Trophoblast cell (in vitro differentiated cells and primary cell): Measurements from ENCODE around the gene WNT7B.

Experiments used
- DNase-seq, 2 donors: peaks; one replicate each; pipeline ENCODE4 v3.0.0-alpha.2; 2016
- H2AFZ ChIP-seq: 2 replicates; pipeline ENCODE4 v1.6.1; 2013; ENCODE audit warnings: low read length, moderate library complexity, mild to moderate bottlenecking; ENCODE audit not compliant: insufficient read depth, poor library complexity
- H2AK5ac ChIP-seq: 2 replicates; pipeline ENCODE4 v1.6.1; 2013; ENCODE audit warnings: mild to moderate bottlenecking, low read length
- H2BK120ac ChIP-seq: 2 replicates; pipeline ENCODE4 v1.6.1; 2013; ENCODE audit warnings: low read length, mild to moderate bottlenecking, moderate library complexity; ENCODE audit not compliant: insufficient read depth, poor library complexity
- H2BK12ac ChIP-seq: 2 replicates; pipeline ENCODE4 v1.6.1; 2013; ENCODE audit warnings: mild to moderate bottlenecking, low read length, moderate library complexity
- H2BK5ac ChIP-seq: 2 replicates; pipeline ENCODE4 v1.6.1; 2013; ENCODE audit warnings: low read length, low read depth, moderate library complexity, mild to moderate bottlenecking; ENCODE audit not compliant: poor library complexity
- H3K14ac ChIP-seq: 2 replicates; pipeline ENCODE4 v1.6.1; 2013; ENCODE audit warnings: mild to moderate bottlenecking, low read length
- H3K18ac ChIP-seq: 2 replicates; pipeline ENCODE4 v1.6.1; 2013; ENCODE audit warnings: mild to moderate bottlenecking, low read length
- H3K23ac ChIP-seq: 2 replicates; pipeline ENCODE4 v1.6.1; 2013; ENCODE audit warnings: low read length
- H3K27ac ChIP-seq: 2 replicates; pipeline ENCODE4 v1.5.1; 2013; ENCODE audit warnings: low read depth, mild to moderate bottlenecking, inconsistent platforms, low read length, moderate library complexity
- H3K27me3 ChIP-seq: 2 replicates; pipeline ENCODE4 v1.6.1; 2013; ENCODE audit warnings: inconsistent platforms, mild to moderate bottlenecking, low read length, moderate library complexity; ENCODE audit not compliant: insufficient read depth
- H3K36me3 ChIP-seq, 2 experiments: 1 replicate in 1 of 2; 2 replicates in 1 of 2; pipeline ENCODE4 v1.6.1; 2013; ENCODE audit warnings: low read length in 2 of 2, mild to moderate bottlenecking in 2 of 2, moderate library complexity in 1 of 2; ENCODE audit not compliant: insufficient read depth in 2 of 2, control insufficient read depth in 1 of 2
- H3K4ac ChIP-seq: 2 replicates; pipeline ENCODE4 v1.6.1; 2013; ENCODE audit warnings: low read depth, mild to moderate bottlenecking, low read length, moderate library complexity
- H3K4me1 ChIP-seq, 2 experiments: 1 replicate in 1 of 2; 2 replicates in 1 of 2; pipeline ENCODE4 v1.6.1; 2013; ENCODE audit warnings: low read length in 2 of 2, mild to moderate bottlenecking in 2 of 2, moderate library complexity in 1 of 2; ENCODE audit not compliant: insufficient read depth in 2 of 2, control insufficient read depth in 1 of 2
- H3K4me2 ChIP-seq: 2 replicates; pipeline ENCODE4 v1.6.1; 2013; ENCODE audit warnings: inconsistent platforms, mild to moderate bottlenecking, low read length, moderate library complexity
- H3K4me3 ChIP-seq: 2 replicates; pipeline ENCODE4 v1.5.1; 2013; ENCODE audit warnings: mild to moderate bottlenecking, low read depth, low read length, inconsistent platforms
- H3K79me1 ChIP-seq: one replicate; pipeline ENCODE4 v1.6.1; 2013; ENCODE audit warnings: low read length
- H3K79me2 ChIP-seq: 2 replicates; pipeline ENCODE4 v1.6.1; 2013; ENCODE audit warnings: low read length, mild to moderate bottlenecking; ENCODE audit not compliant: control insufficient read depth, insufficient read depth, poor library complexity
- H3K9ac ChIP-seq: 2 replicates; pipeline ENCODE4 v1.6.1; 2013; ENCODE audit warnings: mild to moderate bottlenecking, low read length
- H3K9me3 ChIP-seq: 2 replicates; pipeline ENCODE4 v1.6.1; 2013; ENCODE audit warnings: low read depth, mild to moderate bottlenecking, control low read depth, inconsistent platforms, low read length; ENCODE audit not compliant: insufficient read depth
- H4K12ac ChIP-seq: 2 replicates; pipeline ENCODE4 v1.6.1; 2013; ENCODE audit warnings: low read depth, mild to moderate bottlenecking, low read length, moderate library complexity
- H4K8ac ChIP-seq: 2 replicates; pipeline ENCODE4 v1.6.1; 2013; ENCODE audit warnings: low read depth, mild to moderate bottlenecking, low read length, moderate library complexity
- H4K91ac ChIP-seq: one replicate; pipeline ENCODE4 v1.6.1; 2013; ENCODE audit warnings: low read depth, mild to moderate bottlenecking, low read length, moderate library complexity
- WGBS: extraction: QIAGEN DNeasy Blood & Tissue Kit; methylation state at CpG from one replicate; pipeline ENCODE4 v1.1.7; 2013; ENCODE audit warnings: missing lambda C conversion rate; ENCODE audit not compliant: insufficient read length, insufficient coverage; ENCODE audit errors: extremely low coverage; 5-methylcytosine and 5-hydroxymethylcytosine counted together

WNT7B gene

DNA sequence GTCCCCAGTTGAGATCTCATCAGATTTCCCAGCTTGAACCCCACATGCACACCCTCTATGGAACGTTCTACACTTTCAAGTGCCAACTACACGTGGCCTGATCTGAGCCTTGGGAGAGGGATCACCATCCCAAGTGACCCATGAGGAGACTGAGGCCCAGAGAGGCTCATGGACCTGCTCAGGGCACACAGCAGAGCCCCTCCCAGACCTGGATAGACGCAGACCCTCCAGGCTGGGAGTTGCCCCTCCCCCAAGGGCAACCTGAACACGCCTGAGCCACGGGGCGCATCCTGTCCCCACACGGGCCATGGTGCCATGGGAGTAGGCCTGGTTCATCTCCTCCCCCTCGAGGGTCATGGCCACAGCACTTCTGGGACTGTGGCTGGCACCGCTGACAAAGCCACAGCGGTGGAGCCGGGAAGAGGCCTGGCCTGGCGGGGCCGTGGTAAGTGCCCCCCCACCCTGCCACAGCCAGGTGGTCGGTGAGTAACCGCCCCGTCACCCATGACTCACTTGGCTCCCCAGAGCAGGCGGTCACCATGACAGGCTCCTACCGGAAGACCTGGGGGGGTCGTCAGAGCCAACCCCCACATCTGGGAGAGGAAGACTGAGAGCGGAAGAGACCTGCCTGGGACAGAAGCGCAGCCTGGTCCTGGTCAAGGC lies 8.1 kb downstream of the WNT7B start:
- H3K27me3 ChIP-seq: peaks cover 26% of the 10 kb centered on the region
- H3K14ac ChIP-seq: no peak overlapping the region
- no peaks in the 10 kb centered on the region for H3K79me2 ChIP-seq
- H3K23ac ChIP-seq: no peak overlapping the region
- H4K8ac ChIP-seq: no peak overlapping the region
- H3K36me3 ChIP-seq: no peaks in the 10 kb centered on the region
- no peak overlapping the region for H2AK5ac ChIP-seq
- peaks cover 21 to 33% of the 10 kb centered on the region in 2 experiments for H3K4me1 ChIP-seq
- peak overlapping the region; percentile 2 for H3K18ac ChIP-seq
- DNase-seq: no peak
- H2AFZ ChIP-seq: no peak overlapping the region
- H3K9ac ChIP-seq: no peak overlapping the region
- peaks cover 4% of the 10 kb centered on the region for H3K79me1 ChIP-seq
- peaks cover 10% of the 10 kb centered on the region for H3K9me3 ChIP-seq
- H3K27ac ChIP-seq: no peak overlapping the region
- H2BK120ac ChIP-seq: no peak overlapping the region
- no peak overlapping the region for H3K4me3 ChIP-seq
- no peak overlapping the region for H4K12ac ChIP-seq
- H2BK12ac ChIP-seq: no peak overlapping the region
- no CpG with 5 or more reads among the region's 21 CpGs for WGBS
- H3K4me2 ChIP-seq: no peak overlapping the region
- H3K4ac ChIP-seq: no peak overlapping the region
- H4K91ac ChIP-seq: no peak overlapping the region
- no peak overlapping the region for H2BK5ac ChIP-seq

DNA sequence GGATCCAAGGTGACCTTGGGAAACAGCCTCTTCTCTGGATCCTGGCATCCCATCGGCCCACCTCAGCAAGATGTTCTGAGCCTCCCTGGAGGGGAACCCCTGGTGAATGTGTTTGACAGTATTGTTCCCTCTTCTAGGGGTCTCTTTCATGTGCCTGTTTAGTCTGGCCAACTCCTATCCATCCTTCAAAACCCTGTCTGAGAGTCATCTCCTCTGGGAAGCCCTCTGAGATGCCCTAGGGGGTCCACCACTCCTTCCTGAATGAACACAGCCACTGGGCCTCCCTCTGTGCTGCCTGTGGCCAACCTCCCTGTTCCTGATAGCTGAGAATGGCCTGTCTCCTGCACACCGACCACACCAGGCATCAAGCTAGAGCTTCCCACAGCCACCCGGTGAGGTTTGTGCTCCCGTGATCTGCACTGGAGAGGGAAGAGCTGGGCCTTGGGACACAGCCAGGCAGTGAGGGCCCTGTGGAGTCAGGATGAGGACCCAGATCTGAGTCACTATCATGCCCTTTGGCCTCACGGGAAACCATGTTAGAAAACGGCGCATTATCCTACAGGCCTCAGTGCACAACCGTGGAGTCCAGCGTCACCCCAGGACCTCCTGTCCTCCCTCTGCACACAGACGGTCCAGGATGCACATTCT lies 8.8 kb downstream of the WNT7B start:
- H2BK5ac ChIP-seq: no peak overlapping the region
- no peak overlapping the region for H3K23ac ChIP-seq
- no peaks in the 10 kb centered on the region for H3K36me3 ChIP-seq
- no peaks in the 10 kb centered on the region for H3K79me2 ChIP-seq
- no CpG with 5 or more reads among the region's 10 CpGs for WGBS
- H3K14ac ChIP-seq: no peak overlapping the region
- no peak overlapping the region for H3K4ac ChIP-seq
- no peak for DNase-seq
- no peak overlapping the region for H4K12ac ChIP-seq
- H3K27ac ChIP-seq: no peak overlapping the region
- H3K9me3 ChIP-seq: peaks cover 8% of the 10 kb centered on the region
- H3K4me3 ChIP-seq: no peak overlapping the region
- no peak overlapping the region for H3K18ac ChIP-seq
- peaks cover 20% of the 10 kb centered on the region for H3K27me3 ChIP-seq
- H4K91ac ChIP-seq: no peak overlapping the region
- H3K79me1 ChIP-seq: peaks cover 4% of the 10 kb centered on the region
- no peak overlapping the region for H2AK5ac ChIP-seq
- no peak overlapping the region for H2BK12ac ChIP-seq
- no peak overlapping the region for H2BK120ac ChIP-seq
- H3K4me1 ChIP-seq: peaks cover 21 to 33% of the 10 kb centered on the region in 2 experiments
- H3K9ac ChIP-seq: no peak overlapping the region
- H3K4me2 ChIP-seq: no peak overlapping the region
- H4K8ac ChIP-seq: no peak overlapping the region
- H2AFZ ChIP-seq: no peak overlapping the region

DNA sequence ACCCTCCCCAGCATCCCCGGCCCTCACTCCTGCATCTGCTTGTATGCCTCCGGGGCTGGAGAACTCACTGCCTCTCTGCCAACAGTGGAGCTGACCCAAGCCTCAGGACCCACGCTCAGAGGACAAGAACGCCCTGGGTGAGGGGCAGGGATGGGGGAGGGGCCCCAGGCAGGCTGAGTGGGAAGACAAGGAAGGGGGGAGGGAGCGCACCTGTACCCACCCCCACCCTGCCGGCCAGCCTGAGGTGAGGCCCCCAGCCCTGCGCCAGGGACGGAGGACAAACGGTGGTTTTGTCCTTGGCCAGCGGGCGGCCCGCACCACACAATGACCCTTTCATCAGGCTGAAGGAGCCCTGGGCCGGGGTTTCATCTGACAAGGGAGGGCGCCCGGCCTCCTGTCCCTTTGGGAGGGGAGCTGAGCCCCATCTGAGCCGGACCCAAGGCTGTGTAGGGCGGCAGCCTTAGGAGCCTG lies 10.0 kb downstream of the WNT7B start:
- no peak overlapping the region for H3K14ac ChIP-seq
- no peak overlapping the region for H3K4ac ChIP-seq
- H3K18ac ChIP-seq: no peak overlapping the region
- no peak overlapping the region for H2AK5ac ChIP-seq
- H3K9ac ChIP-seq: no peak overlapping the region
- H4K8ac ChIP-seq: no peak overlapping the region
- no peak overlapping the region for H3K4me3 ChIP-seq
- no peak overlapping the region for H2AFZ ChIP-seq
- peaks cover 8% of the 10 kb centered on the region for H3K27me3 ChIP-seq
- H2BK120ac ChIP-seq: no peak overlapping the region
- no peak overlapping the region for H4K12ac ChIP-seq
- no peak overlapping the region for H3K27ac ChIP-seq
- no peaks in the 10 kb centered on the region for H3K9me3 ChIP-seq
- no peak overlapping the region for H4K91ac ChIP-seq
- H3K4me1 ChIP-seq: peaks cover 25 to 34% of the 10 kb centered on the region in 2 experiments
- H3K79me2 ChIP-seq: no peaks in the 10 kb centered on the region
- H3K23ac ChIP-seq: no peak overlapping the region
- DNase-seq: no peak
- H2BK12ac ChIP-seq: no peak overlapping the region
- H3K36me3 ChIP-seq: no peaks in the 10 kb centered on the region
- H3K4me2 ChIP-seq: no peak overlapping the region
- peaks cover 4% of the 10 kb centered on the region for H3K79me1 ChIP-seq
- WGBS: no CpG with 5 or more reads among the region's 17 CpGs
- H2BK5ac ChIP-seq: no peak overlapping the region

DNA sequence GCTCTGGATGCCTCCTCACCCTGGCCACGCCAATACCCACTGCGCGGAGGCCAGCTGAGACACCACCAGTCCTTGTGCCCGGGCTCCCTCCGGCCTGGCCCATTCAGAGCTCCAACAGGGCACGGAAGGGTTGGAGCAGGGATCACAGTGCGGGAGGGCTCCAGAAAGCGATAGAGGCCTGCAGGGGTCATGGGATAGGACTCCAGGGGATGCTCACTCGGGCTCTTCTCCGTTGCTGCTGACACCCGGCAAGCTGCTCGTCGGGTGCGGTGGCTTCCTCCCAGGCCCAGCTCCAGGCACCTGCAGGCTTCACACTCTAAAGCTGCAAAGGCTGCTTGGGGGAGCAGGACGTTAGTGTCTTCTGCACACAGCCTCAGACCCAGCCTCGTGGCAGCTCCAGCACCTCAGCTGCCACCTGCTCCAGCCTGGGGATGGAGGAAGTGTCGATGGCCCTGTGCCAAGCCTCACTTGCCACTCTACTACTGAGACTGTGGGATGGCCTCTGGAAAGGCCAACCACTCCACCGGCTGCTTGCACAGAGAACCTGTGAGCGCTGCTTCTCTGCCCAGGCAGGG lies 10.6 kb downstream of the WNT7B start:
- Histone ChIP-seq H4K12ac (no peak overlapping the region), H3K36me3 (no peaks in the 10 kb centered on the region), H3K9me3 (no peaks in the 10 kb centered on the region), H3K27ac (no peak overlapping the region), H3K4me2 (no peak overlapping the region), H2BK120ac (no peak overlapping the region), H3K18ac (no peak overlapping the region), H3K4me1 (peaks cover 25 to 32% of the 10 kb centered on the region in 2 experiments), H2BK12ac (no peak overlapping the region), H3K27me3 (peaks cover 4% of the 10 kb centered on the region), H3K9ac (no peak overlapping the region), H3K79me1 (peaks cover 2% of the 10 kb centered on the region), H4K8ac (no peak overlapping the region), H3K4me3 (no peak overlapping the region), H4K91ac (no peak overlapping the region), H2AK5ac (no peak overlapping the region), H2AFZ (no peak overlapping the region), H3K14ac (no peak overlapping the region), H3K4ac (no peak overlapping the region), H2BK5ac (no peak overlapping the region), H3K23ac (no peak overlapping the region), H3K79me2 (no peaks in the 10 kb centered on the region)
- no CpG with 5 or more reads among the region's 19 CpGs for WGBS
- DNase-seq: no peak
